Measurements from ENCODE around the gene ERMAP. TPM values are rescaled to one million over a fixed set of nuclear protein-coding genes. Genes with fewer than 3 reads are reported as not detected.

The ERMAP gene
- total RNA-seq, 4 donors from 2014 or later, result 11.2 to 15.3 (median 13.6) TPM

- H3K4me1 ChIP-seq, result no peaks in the 10 kb centered on the region
- no peak for TF ChIP-seq CTCF (IDR thresholded peaks at IDR 0.05)
- no peak for TF ChIP-seq POLR2A (IDR thresholded peaks at IDR 0.05)
- H3K36me3 ChIP-seq, result no peaks in the 10 kb centered on the region
- no peaks in the 10 kb centered on the region for H3K9me3 ChIP-seq
- no peaks in the 10 kb centered on the region for H3K27me3 ChIP-seq
- H3K4me3 ChIP-seq, result no peak overlapping the region
- H3K27ac ChIP-seq, result no peak overlapping the region
- no peak for DNase-seq
Measured at GRCh38 chr1:42838482-42839190, 21.7 kb downstream of the ERMAP start.

GRCh38 chr1:42841010-42841409 lies 24.1 kb downstream of the ERMAP start:
- Histone ChIP-seq H3K36me3 (no peaks in the 10 kb centered on the region), H3K27ac (no peak overlapping the region), H3K27me3 (no peaks in the 10 kb centered on the region), H3K9me3 (no peaks in the 10 kb centered on the region), H3K4me3 (no peak overlapping the region), H3K4me1 (peaks cover 0 to 5% (median 2%) of the 10 kb centered on the region in 4 donors)
- TF ChIP-seq POLR2A (IDR thresholded peaks at IDR 0.05) (no peak), CTCF (IDR thresholded peaks at IDR 0.05) (no peak)
- DNase-seq, result no peak

- Histone ChIP-seq H3K36me3 (no peaks in the 10 kb centered on the region), H3K27ac (no peak overlapping the region)
- TF ChIP-seq POLR2A (IDR thresholded peaks at IDR 0.05) (no peak), CTCF (IDR thresholded peaks at IDR 0.05) (no peak)
Measured at GRCh38 chr1:42841440-42842147, 24.7 kb downstream of the ERMAP start.

GRCh38 chr1:42844592-42845140 lies 27.7 kb downstream of the ERMAP start:
- Histone ChIP-seq H3K27me3 (no peaks in the 10 kb centered on the region), H3K4me3 (no peak overlapping the region), H3K9me3 (no peaks in the 10 kb centered on the region), H3K4me1 (peaks cover 0 to 17% (median 9%) of the 10 kb centered on the region in 4 donors), H3K36me3 (no peaks in the 10 kb centered on the region), H3K27ac (no peak overlapping the region)
- DNase-seq, result no peak
- TF ChIP-seq POLR2A (IDR thresholded peaks at IDR 0.05) (no peak), CTCF (IDR thresholded peaks at IDR 0.05) (no peak)

More at GRCh38 chr1:42841440-42842147, 24.7 kb downstream of the ERMAP start:
- no peaks in the 10 kb centered on the region for H3K27me3 ChIP-seq
- no peaks in the 10 kb centered on the region for H3K9me3 ChIP-seq
- peaks cover 0 to 5% (median 2%) of the 10 kb centered on the region in 4 donors for H3K4me1 ChIP-seq
- no peak for DNase-seq
- no peak overlapping the region for H3K4me3 ChIP-seq

- Histone ChIP-seq H3K9me3 (no peaks in the 10 kb centered on the region), H3K36me3 (no peaks in the 10 kb centered on the region), H3K4me1 (peaks cover 0 to 17% (median 9%) of the 10 kb centered on the region in 4 donors), H3K4me3 (no peak overlapping the region), H3K27me3 (no peaks in the 10 kb centered on the region), H3K27ac (no peak overlapping the region)
- DNase-seq, result no peak
- no peak for TF ChIP-seq CTCF (IDR thresholded peaks at IDR 0.05)
- no peak for TF ChIP-seq POLR2A (IDR thresholded peaks at IDR 0.05)
Measured at GRCh38 chr1:42845193-42845592, 28.3 kb downstream of the ERMAP start.

Data from Peyer's patch (tissue), 4 donors.